ENCODE results near the gene FGF18.

Gene FGF18

DNA sequence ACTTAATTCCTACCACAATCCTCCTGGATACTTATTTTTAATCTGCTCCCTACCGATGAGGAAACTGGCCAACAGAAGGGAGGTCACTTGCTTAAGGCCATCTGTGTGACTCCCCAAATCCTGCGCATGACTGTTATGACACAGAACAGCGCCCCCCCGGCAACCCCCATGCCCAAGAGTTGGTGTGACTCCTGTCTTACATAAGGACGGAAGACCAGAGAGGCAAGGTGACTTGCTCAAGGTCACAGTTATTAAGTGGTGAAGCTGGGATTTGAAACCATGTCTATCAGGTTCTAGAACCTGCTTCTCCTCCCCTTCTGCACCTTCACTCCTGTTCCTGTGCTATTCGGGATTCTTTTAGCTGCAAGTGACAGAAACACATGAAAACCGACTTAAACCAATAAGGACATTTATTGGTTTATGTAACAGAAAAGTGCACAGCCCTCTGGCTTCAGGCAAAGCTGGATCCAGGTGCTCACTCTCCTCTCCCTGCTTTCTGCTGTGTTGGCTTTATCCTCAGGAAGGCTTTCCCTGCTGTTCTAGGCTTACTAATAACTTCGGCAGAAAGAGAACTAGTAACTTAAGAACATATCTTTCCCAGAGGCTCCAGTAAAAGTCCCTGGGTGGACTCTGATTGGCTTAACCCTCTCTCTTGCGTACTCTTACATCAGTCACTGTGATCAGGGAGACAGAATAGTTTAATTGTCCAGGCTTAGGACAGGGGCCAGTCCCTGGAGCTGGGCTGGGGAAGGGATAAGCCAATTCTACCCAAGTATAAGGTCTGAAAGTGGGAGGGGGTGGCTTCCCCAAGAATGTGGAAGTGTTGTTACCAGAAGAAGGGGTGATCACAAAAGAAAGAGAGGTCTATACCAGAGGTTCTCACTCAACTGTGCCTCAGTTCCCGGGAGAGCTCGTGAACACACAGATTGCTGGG, 43.7 kb downstream of the FGF18 start:
- no peak for DNase-seq (ENCODE audit: low read depth)
- no peak for TF ChIP-seq CTCF (IDR thresholded peaks at IDR 0.05; ENCODE audit: low read depth, low read length, missing control alignments)
- H3K4me3 ChIP-seq (ENCODE audit: low read depth, low read length), result no peak overlapping the region

DNA sequence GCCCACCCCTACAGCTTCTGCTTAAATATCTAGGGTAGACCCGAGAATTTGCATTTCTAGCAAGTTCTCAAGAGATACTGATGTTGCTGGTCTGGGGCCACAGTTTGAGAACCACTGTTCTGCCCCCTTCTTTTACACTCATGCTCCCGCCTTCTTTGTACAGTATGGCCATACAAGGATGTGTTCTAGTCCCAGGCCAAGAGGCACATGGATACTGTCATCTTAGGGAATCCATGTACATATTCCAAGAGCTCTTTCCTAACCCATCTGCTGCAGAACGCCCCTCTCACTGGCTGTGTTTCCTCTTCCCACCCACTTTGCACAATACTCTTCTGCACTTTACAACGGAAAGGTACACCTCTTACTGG, 44.4 kb downstream of the FGF18 start:
- DNase-seq (ENCODE audit: low read depth), result no peak
- H3K4me3 ChIP-seq (ENCODE audit: low read depth, low read length), result no peak overlapping the region
- TF ChIP-seq CTCF (IDR thresholded peaks at IDR 0.05; ENCODE audit: low read depth, low read length, missing control alignments), result no peak

DNA sequence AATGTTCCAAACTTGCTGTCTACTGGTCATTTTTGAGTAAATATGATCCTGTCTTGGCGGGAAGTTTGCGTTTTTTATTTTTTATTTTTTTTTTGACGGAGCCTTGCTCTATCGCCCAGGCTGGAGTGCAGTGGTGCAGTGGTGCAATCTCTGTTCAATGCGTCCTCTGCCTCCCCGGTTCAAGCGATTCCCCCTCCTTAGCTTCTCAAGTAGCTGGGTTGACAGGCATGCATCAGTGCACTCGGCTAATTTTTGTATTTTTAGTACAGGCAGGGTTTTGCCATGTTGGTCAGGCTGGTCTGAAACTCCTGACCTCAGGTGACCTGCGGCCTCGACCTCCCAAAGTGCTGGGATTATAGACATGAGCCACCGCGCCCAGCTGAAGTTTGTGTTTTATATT, 45.4 kb downstream of the FGF18 start:
- no peak for DNase-seq (ENCODE audit: low read depth)
- no peak overlapping the region for H3K4me3 ChIP-seq (ENCODE audit: low read depth, low read length)
- no peak for TF ChIP-seq CTCF (IDR thresholded peaks at IDR 0.05; ENCODE audit: low read depth, low read length, missing control alignments)

DNA sequence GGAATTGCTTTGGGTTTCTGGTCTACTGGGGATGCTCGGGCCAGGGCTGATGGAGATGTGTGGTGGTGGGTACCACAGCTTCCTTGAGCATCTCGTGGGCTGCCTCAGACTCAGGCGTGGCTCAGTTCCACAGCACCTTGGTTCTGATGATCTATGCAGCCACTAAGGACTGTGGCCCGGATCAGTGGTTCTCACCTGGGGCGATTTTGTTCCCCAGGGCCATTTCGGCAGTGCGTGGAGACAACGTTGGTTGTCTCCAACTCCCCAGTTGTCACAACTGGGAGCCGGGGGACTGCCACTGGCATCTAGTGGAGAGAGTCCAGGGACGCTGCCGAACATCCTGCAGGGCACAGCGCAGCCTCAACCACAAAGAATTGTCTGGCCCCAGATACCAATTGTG, 47.7 kb downstream of the FGF18 start:
- DNase-seq (ENCODE audit: low read depth), result no peak
- TF ChIP-seq CTCF (IDR thresholded peaks at IDR 0.05; ENCODE audit: low read depth, low read length, missing control alignments), result no peak

DNA sequence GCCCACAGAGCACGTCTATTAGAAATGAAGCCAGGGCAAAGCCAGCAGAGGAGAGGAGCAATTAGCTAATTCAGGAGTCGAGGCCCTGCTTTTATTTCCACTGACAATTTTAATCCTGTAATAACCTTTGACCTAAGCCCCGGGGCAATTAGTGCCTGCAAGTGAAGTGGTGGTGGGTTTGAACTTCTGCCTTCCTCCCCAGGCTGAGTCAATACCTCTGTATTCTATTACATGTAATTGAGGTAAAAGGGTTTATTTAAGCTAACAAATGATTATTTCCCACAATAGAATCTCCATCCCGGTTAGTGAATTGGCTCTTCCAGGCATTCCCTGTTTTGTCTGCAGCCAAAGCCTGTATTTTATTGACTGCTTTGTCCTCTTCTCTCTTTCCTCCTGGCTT, 49.9 kb downstream of the FGF18 start:
- DNase-seq (ENCODE audit: low read depth), result no peak
- TF ChIP-seq CTCF (IDR thresholded peaks at IDR 0.05; ENCODE audit: low read depth, low read length, missing control alignments), result no peak
- H3K4me3 ChIP-seq (ENCODE audit: low read depth, low read length), result no peak overlapping the region

More for the DNA sequence above, 47.7 kb downstream of the FGF18 start:
- no peak overlapping the region for H3K4me3 ChIP-seq (ENCODE audit: low read depth, low read length)

GRCh38 chr5:171470420-171470819, 51.0 kb downstream of the FGF18 start:
- no peak overlapping the region for H3K4me3 ChIP-seq (ENCODE audit: low read depth, low read length)
- no peak for TF ChIP-seq CTCF (IDR thresholded peaks at IDR 0.05; ENCODE audit: low read depth, low read length, missing control alignments)
- DNase-seq (ENCODE audit: low read depth), result no peak

Data from GM12864 (cell line).